Adrenal gland (tissue), 12 donors: ENCODE results near the gene HECTD1. TPM values are rescaled to one million over a fixed set of nuclear protein-coding genes. Genes with fewer than 3 reads are reported as not detected.
A peak's percentile ranks its signal among the peaks of the same experiment; 100 is the strongest.
"Not testable (repeated sequence)": the region's sequence is repeated elsewhere in the genome, so short reads cannot be mapped to it uniquely, and the experiment has no call there.

Experiments used
- DNase-seq, 7 donors: peaks; one replicate each; pipeline ENCODE4 v3.0.0-alpha.2; 2019 to 2020
- H3K27ac ChIP-seq, 5 donors: fragments of 200-600 bp; sonication (generic) in 4 of 5; 1 replicate in 3 of 5; 2 replicates in 2 of 5; pipeline versions ENCODE4 v1.5.1 to v1.8.0; 2016 to 2020; ENCODE audit warnings: mild to moderate bottlenecking in 1 of 5
- H3K27me3 ChIP-seq: fragments of 200-600 bp; 2 replicates; pipeline ENCODE4 v1.8.0; 2021
- H3K36me3 ChIP-seq, 2 donors: fragments of 200-600 bp; replicated peaks in 1 of 2; 1 replicate in 1 of 2; 2 replicates in 1 of 2; pipeline versions ENCODE4 v1.5.1 to v1.8.0; 2018 to 2022
- H3K4me1 ChIP-seq, 2 donors: fragments of 200-600 bp; replicated peaks in 1 of 2; 1 replicate in 1 of 2; 2 replicates in 1 of 2; pipeline versions ENCODE4 v1.5.1 to v1.8.0; 2018 to 2021
- H3K4me3 ChIP-seq, 4 donors: fragments of 200-600 bp; sonication (generic) in 3 of 4; one replicate each; pipeline ENCODE4 v1.5.1; 2016 to 2018
- H3K9me3 ChIP-seq, 3 donors: fragments of 200-600 bp; sonication (generic) in 1 of 3; replicated peaks in 1 of 3; 1 replicate in 2 of 3; 2 replicates in 1 of 3; pipeline versions ENCODE4 v1.5.1 to v1.8.0; 2016 to 2021
- CTCF ChIP-seq, 6 experiments: fragments of 450-650 bp in 4 of 6; fragments of 200-600 bp in 2 of 6; sonication (generic) in 1 of 6; IDR thresholded peaks; 1 replicate in 5 of 6; 2 replicates in 1 of 6; pipeline versions ENCODE4 v1.5.1 to v1.8.0; 2016 to 2021; ENCODE audit warnings: antibody characterized with exemption in 6 of 6, mild to moderate bottlenecking in 2 of 6, moderate library complexity in 1 of 6
- POLR2A ChIP-seq, 2 donors: fragments of 450-650 bp; IDR thresholded peaks; one replicate each; pipeline ENCODE4 v1.6.1; 2017; ENCODE audit warnings: antibody characterized with exemption in 2 of 2, mild to moderate bottlenecking in 2 of 2, moderate library complexity in 1 of 2
- WGBS, 4 donors: extraction: QIAGEN DNeasy Blood & Tissue Kit in 2 of 4; methylation state at CpG; one replicate each; pipeline versions ENCODE4 v1.1.5 to v1.1.7; 2013 to 2017; 5-methylcytosine and 5-hydroxymethylcytosine counted together
- intact Hi-C, 2 donors: fragments of 100-400 bp; cut with DNase I; formaldehyde crosslinking; loops; one replicate each; pipeline versions ENCODE4 v1.14.1 to v1.15.0; 2022 to 2023
- polyA plus RNA-seq, 3 donors: library from polyadenylated mRNA; stranded (reverse); fragments of 200-250 nt in 2 of 3; fragments of 350-450 nt in 1 of 3; fragmentation: Illumina TruSeq in 1 of 3; extraction: RNeasy Lipid Tissue Mini Kit (QIAGEN cat#74804) in 1 of 3; gene quantifications; one replicate each; pipeline ENCODE4 v1.2.3, GENCODE V29; 2013 to 2014
- total RNA-seq, 9 donors: library from RNA; depleted of rRNA in 4 of 9; stranded (reverse); fragments of >200 nt in 4 of 9; fragments of 120-200 nt in 1 of 9; fragmentation: NEBNext Ultra II Directional in 1 of 9; extraction: Animal tissue kit (Norgen Biotek cat#: 25700) in 1 of 9; gene quantifications; one replicate each; pipeline versions ENCODE4 v1.1.0 to v1.2.4, GENCODE V29; 2013 to 2023
- donor health status: healthy with polysubstance abuse.
- donor health status: Bipolar disorder and iron deficiency.
- donor health status: DM: yes; HTN: yes; CAD: no.
- donor health status: DM: no; HTN: no; CAD: no.
- donor health status: DM: no; HTN: no; CAD: no.
- donor health status: DM: yes; HTN: yes; CAD: no.

HECTD1 gene
- total and polyA plus RNA-seq, 12 donors, result 77.1 to 309 (median 185) TPM

- Histone ChIP-seq H3K4me1 (peaks cover 20 to 31% of the 10 kb centered on the region in 2 donors), H3K27me3 (no peaks in the 10 kb centered on the region), H3K36me3 (peaks cover 0 to 10% of the 10 kb centered on the region in 2 donors), H3K27ac (peak overlapping the region in 1 of 5 donors; percentile 28), H3K9me3 (no peaks in the 10 kb centered on the region), H3K4me3 (no peak overlapping the region)
- 79 to 86% (median 85%) methylated on average over 5 of the region's 5 CpGs for WGBS, 4 donors
- DNase-seq, result no peak
- intact Hi-C loops, result no loop called here
- TF ChIP-seq POLR2A (IDR thresholded peaks at IDR 0.05), result peak in 1 of 2 donors; percentile 7
- no peak for TF ChIP-seq CTCF (IDR thresholded peaks at IDR 0.05)
Observed at GRCh38 chr14:31189346-31190218, 18.0 kb downstream of the HECTD1 start.

- peaks cover 14 to 23% of the 10 kb centered on the region in 2 donors for H3K4me1 ChIP-seq
- peak overlapping the region in 1 of 5 donors; percentile 11 for H3K27ac ChIP-seq
- no peak overlapping the region for H3K4me3 ChIP-seq
- no peaks in the 10 kb centered on the region for H3K9me3 ChIP-seq
- H3K36me3 ChIP-seq, result peaks cover 0 to 10% of the 10 kb centered on the region in 2 donors
- TF ChIP-seq CTCF (IDR thresholded peaks at IDR 0.05), result no peak
- no peak for TF ChIP-seq POLR2A (IDR thresholded peaks at IDR 0.05)
- WGBS, 4 donors, result 93 to 100% (median 98%) methylated on average over 1 of the region's 1 CpG
- intact Hi-C loops, result no loop called here
- no peaks in the 10 kb centered on the region for H3K27me3 ChIP-seq
- DNase-seq, result no peak
Observed at GRCh38 chr14:31188744-31189143, 18.8 kb downstream of the HECTD1 start.

- peaks cover 0 to 22% of the 10 kb centered on the region in 2 donors for H3K4me1 ChIP-seq
- H3K27ac ChIP-seq, H3K9me3 ChIP-seq, H3K27me3 ChIP-seq, DNase-seq, intact Hi-C loops, H3K4me3 ChIP-seq: not testable (repeated sequence)
- 96 to 99% (median 98%) methylated on average over 6 of the region's 6 CpGs for WGBS, 4 donors
- peaks cover 0 to 16% of the 10 kb centered on the region in 2 donors for H3K36me3 ChIP-seq
Observed at GRCh38 chr14:31182016-31182415, 25.6 kb downstream of the HECTD1 start.

- Histone ChIP-seq H3K36me3 (peaks cover 0 to 16% of the 10 kb centered on the region in 2 donors), H3K4me1 (peaks cover 0 to 22% of the 10 kb centered on the region in 2 donors), H3K4me3 (no peak overlapping the region), H3K9me3 (no peaks in the 10 kb centered on the region), H3K27me3 (no peaks in the 10 kb centered on the region), H3K27ac (no peak overlapping the region)
- no peak for TF ChIP-seq POLR2A (IDR thresholded peaks at IDR 0.05)
- no peak for TF ChIP-seq CTCF (IDR thresholded peaks at IDR 0.05)
- no peak for DNase-seq
- WGBS, 4 donors, result 82 to 92% (median 89%) methylated on average over 3 of the region's 3 CpGs
- intact Hi-C loops, result no loop called here
Observed at GRCh38 chr14:31181271-31181670, 26.3 kb downstream of the HECTD1 start.
